Calu3 (cell line): ENCODE results near the gene MCOLN2. TPM values are rescaled to one million over a fixed set of nuclear protein-coding genes. Genes with fewer than 3 reads are reported as not detected.
A peak's percentile ranks its signal among the peaks of the same experiment; 100 is the strongest.

ENCODE experiments used
- BruUV-seq: library from RNA; stranded (reverse); fragments of 400-500 nt; replicated peaks from 2 replicates; lab custom pipeline; 2021; lab: Mats Ljungman, UMichigan
- CTCF ChIA-PET: fragments of 300-600 bp; sonication (Branson Sonifier 250); formaldehyde crosslinking; loops from one replicate; lab custom pipeline; 2022; ENCODE audit warnings: antibody characterized with exemption; lab: Charles Lee
- DNase-seq: peaks from one replicate; pipeline ENCODE4 v3.0.0; 2022
- H3K27ac Mint-ChIP-seq: one replicate; pipeline ENCODE4 v1.8.0; 2022; ENCODE audit warnings: mixed read lengths; ENCODE audit not compliant: unreplicated experiment
- H3K27me3 Mint-ChIP-seq: one replicate; pipeline ENCODE4 v1.8.0; 2022; ENCODE audit warnings: mixed read lengths; ENCODE audit not compliant: unreplicated experiment
- H3K36me3 Mint-ChIP-seq: one replicate; pipeline ENCODE4 v1.8.0; 2022; ENCODE audit warnings: mild to moderate bottlenecking, moderate library complexity, mixed read lengths; ENCODE audit not compliant: insufficient read depth, unreplicated experiment
- H3K4me1 Mint-ChIP-seq: one replicate; pipeline ENCODE4 v1.8.0; 2022; ENCODE audit warnings: mild to moderate bottlenecking, low read depth, mixed read lengths; ENCODE audit not compliant: unreplicated experiment
- H3K4me3 Mint-ChIP-seq: one replicate; pipeline ENCODE4 v1.8.0; 2022; ENCODE audit warnings: mild to moderate bottlenecking, low read depth, moderate library complexity, mixed read lengths; ENCODE audit not compliant: unreplicated experiment
- H3K9me3 Mint-ChIP-seq: one replicate; pipeline ENCODE4 v1.8.0; 2022; ENCODE audit warnings: low read depth, mixed read lengths; ENCODE audit not compliant: unreplicated experiment
- intact Hi-C: fragments of 100-400 bp; cut with micrococcal nuclease; formaldehyde crosslinking; loops from one replicate; pipeline ENCODE4 v1.10.0; 2022; ENCODE audit not compliant: unreplicated experiment
- total RNA-seq: library from RNA; stranded (reverse); gene quantifications from 2 replicates; pipeline ENCODE4 v1.2.3, GENCODE V29; 2022
- TF ChIP-seq, protein P1 (sequence below): fragments of 200-600 bp; IDR thresholded peaks from one replicate; pipeline ENCODE4 v1.8.0; 2022; ENCODE audit warnings: antibody characterized with exemption; ENCODE audit not compliant: unreplicated experiment

MCOLN2 gene
- total RNA-seq, 1 experiment from 2014 or later = 12.2 TPM

GRCh38 chr1:84940481-84940880 is 56.4 kb downstream of the MCOLN2 start:
- no peaks in the 10 kb centered on the region for H3K27me3 Mint-ChIP-seq
- no peak for DNase-seq
- no peaks in the 10 kb centered on the region for H3K9me3 Mint-ChIP-seq
- intact Hi-C loops = no loop called here
- H3K36me3 Mint-ChIP-seq = peaks cover 5% of the 10 kb centered on the region
- TF ChIP-seq, protein P1, sequence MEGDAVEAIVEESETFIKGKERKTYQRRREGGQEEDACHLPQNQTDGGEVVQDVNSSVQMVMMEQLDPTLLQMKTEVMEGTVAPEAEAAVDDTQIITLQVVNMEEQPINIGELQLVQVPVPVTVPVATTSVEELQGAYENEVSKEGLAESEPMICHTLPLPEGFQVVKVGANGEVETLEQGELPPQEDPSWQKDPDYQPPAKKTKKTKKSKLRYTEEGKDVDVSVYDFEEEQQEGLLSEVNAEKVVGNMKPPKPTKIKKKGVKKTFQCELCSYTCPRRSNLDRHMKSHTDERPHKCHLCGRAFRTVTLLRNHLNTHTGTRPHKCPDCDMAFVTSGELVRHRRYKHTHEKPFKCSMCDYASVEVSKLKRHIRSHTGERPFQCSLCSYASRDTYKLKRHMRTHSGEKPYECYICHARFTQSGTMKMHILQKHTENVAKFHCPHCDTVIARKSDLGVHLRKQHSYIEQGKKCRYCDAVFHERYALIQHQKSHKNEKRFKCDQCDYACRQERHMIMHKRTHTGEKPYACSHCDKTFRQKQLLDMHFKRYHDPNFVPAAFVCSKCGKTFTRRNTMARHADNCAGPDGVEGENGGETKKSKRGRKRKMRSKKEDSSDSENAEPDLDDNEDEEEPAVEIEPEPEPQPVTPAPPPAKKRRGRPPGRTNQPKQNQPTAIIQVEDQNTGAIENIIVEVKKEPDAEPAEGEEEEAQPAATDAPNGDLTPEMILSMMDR = no peak
- CTCF ChIA-PET = no interaction called here
- no peaks in the 10 kb centered on the region for H3K4me1 Mint-ChIP-seq
- H3K4me3 Mint-ChIP-seq = no peak overlapping the region
- no TSS peak for BruUV-seq
- no peak overlapping the region for H3K27ac Mint-ChIP-seq

- Mint-ChIP-seq H3K36me3 (no peaks in the 10 kb centered on the region), H3K4me3 (no peak overlapping the region), H3K27me3 (no peaks in the 10 kb centered on the region), H3K4me1 (no peaks in the 10 kb centered on the region), H3K9me3 (no peaks in the 10 kb centered on the region), H3K27ac (no peak overlapping the region)
- CTCF ChIA-PET = no interaction called here
- TF ChIP-seq, protein P1 = no peak
- BruUV-seq = no TSS peak
- intact Hi-C loops = loop anchor here (5.0 to 10.0 kb wide), 4 partner anchors 182 to 797 kb away; partner anchors contain the start of gene PRKACB
- no peak for DNase-seq
Measured at GRCh38 chr1:84939761-84940160, 57.2 kb downstream of the MCOLN2 start.

DNA sequence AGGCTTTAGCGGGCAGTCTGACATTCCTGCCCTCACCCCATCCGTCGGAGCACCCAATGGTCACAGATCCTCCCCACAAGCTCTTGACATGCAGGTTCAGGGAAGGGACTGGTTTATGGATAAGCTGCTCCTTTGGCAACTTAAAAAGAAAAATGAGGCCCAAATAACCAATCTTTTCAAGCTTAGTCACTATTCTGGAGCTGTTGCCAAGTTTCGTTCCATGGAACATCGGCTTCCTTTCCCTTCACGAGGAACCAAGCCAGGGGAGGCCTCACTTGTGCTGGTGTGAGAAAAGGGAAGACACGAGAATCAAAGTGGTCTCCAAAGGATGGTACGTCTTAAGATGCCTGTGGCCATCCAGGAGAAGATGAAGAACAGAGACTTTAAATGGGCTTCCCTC is 57.8 kb downstream of the MCOLN2 start:
- intact Hi-C loops = loop anchor here (5.0 to 10.0 kb wide), 4 partner anchors 182 to 797 kb away; partner anchors contain the start of gene PRKACB
- no TSS peak for BruUV-seq
- Mint-ChIP-seq H3K27me3 (no peaks in the 10 kb centered on the region), H3K27ac (no peak overlapping the region), H3K4me3 (no peak overlapping the region), H3K36me3 (no peaks in the 10 kb centered on the region), H3K9me3 (no peaks in the 10 kb centered on the region), H3K4me1 (no peaks in the 10 kb centered on the region)
- TF ChIP-seq, protein P1 = no peak
- CTCF ChIA-PET = interaction anchor here (1.1 kb wide), 1 partner anchor 157 kb away, joined by 3 read pairs; no protein-coding TSS in a partner anchor
- no peak for DNase-seq

DNA sequence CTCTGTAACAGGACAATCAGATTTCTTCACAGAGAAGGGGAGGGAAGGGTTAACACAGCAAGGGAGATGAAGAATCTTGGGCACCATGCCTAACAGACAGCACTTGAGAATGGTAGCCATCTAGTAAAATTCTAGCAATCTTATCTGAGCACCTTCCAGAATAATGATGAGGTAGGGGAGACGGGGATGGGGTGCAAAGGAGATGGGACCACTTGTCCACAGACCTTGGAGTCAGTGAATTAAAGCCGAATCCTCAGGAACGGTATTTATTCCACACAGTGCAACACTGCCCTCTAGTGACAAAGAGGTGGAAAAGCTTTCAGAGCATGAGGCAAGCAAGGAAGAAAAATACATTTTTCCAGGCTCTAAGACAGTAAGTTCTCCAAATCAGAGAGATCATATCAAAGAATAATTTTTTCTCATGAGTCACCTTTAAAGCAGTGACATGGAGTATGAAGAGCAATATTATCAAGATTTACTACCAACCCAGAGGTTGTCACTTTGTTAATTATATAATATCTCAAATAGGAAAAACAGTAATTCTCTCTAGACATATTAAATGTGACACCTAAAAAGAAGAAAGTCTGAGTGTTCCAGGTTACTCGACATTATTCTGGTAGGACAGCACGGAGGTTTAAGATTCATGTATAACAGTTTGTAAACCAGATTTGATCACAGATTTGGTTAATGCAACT is 60.6 kb downstream of the MCOLN2 start:
- H3K9me3 Mint-ChIP-seq = no peaks in the 10 kb centered on the region
- BruUV-seq = no TSS peak
- no peak overlapping the region for H3K4me3 Mint-ChIP-seq
- H3K36me3 Mint-ChIP-seq = no peaks in the 10 kb centered on the region
- no peaks in the 10 kb centered on the region for H3K4me1 Mint-ChIP-seq
- DNase-seq = peak; percentile 25
- no peaks in the 10 kb centered on the region for H3K27me3 Mint-ChIP-seq
- intact Hi-C loops = loop anchor here (1.0 to 10.0 kb wide), 6 partner anchors 154 to 794 kb away; partner anchors contain the start of gene PRKACB
- CTCF ChIA-PET = interaction anchor here (0.6 to 2.3 kb wide), 6 partner anchors 9 to 502 kb away, joined by 3 to 17 read pairs (median 4); no protein-coding TSS in a partner anchor
- TF ChIP-seq, protein P1 = peak; percentile 85
- no peak overlapping the region for H3K27ac Mint-ChIP-seq
